Small intestine (tissue), 7 donors: Measurements from ENCODE around the gene ERG. TPM values are rescaled to one million over a fixed set of nuclear protein-coding genes. Genes with fewer than 3 reads are reported as not detected.
A peak's percentile ranks its signal among the peaks of the same experiment; 100 is the strongest.

Experiments
- DNase-seq, 2 donors: peaks; one replicate each; pipeline versions ENCODE4 v3.0.0 to v3.0.0-alpha.2; 2013
- FAIRE-seq: peaks from 2 replicates; lab custom pipeline; 2012; peaks lifted over from hg19 to GRCh38; lab: Jason Lieb, UNC
- H3K27ac ChIP-seq, 3 donors: one replicate each; pipeline ENCODE4 v1.5.1; 2013; ENCODE audit warnings: low read length in 2 of 3, mild to moderate bottlenecking in 2 of 3, control low read depth in 1 of 3, inconsistent platforms in 1 of 3, low read depth in 1 of 3, moderate library complexity in 1 of 3
- H3K27me3 ChIP-seq, 3 donors: one replicate each; pipeline ENCODE4 v1.6.1; 2013; ENCODE audit warnings: low read length in 3 of 3, inconsistent platforms in 1 of 3; ENCODE audit not compliant: control insufficient read depth in 3 of 3, insufficient read depth in 3 of 3
- H3K36me3 ChIP-seq, 3 donors: one replicate each; pipeline ENCODE4 v1.6.1; 2013; ENCODE audit warnings: low read length in 3 of 3, inconsistent platforms in 1 of 3, low read depth in 1 of 3, mild to moderate bottlenecking in 1 of 3, moderate library complexity in 1 of 3; ENCODE audit not compliant: control insufficient read depth in 3 of 3, insufficient read depth in 2 of 3
- H3K4me1 ChIP-seq, 3 donors: one replicate each; pipeline ENCODE4 v1.6.1; 2013; ENCODE audit warnings: low read length in 2 of 3, inconsistent platforms in 1 of 3, low read depth in 1 of 3, mild to moderate bottlenecking in 1 of 3, moderate library complexity in 1 of 3; ENCODE audit not compliant: control insufficient read depth in 3 of 3, insufficient read depth in 2 of 3
- H3K4me3 ChIP-seq, 3 donors: one replicate each; pipeline ENCODE4 v1.5.1; 2013; ENCODE audit warnings: low read length in 3 of 3, control low read depth in 1 of 3, inconsistent platforms in 1 of 3, low read depth in 1 of 3, mild to moderate bottlenecking in 1 of 3, moderate library complexity in 1 of 3
- H3K9me3 ChIP-seq, 2 donors: one replicate each; pipeline ENCODE4 v1.6.1; 2013; ENCODE audit warnings: low read depth in 1 of 2, low read length in 1 of 2; ENCODE audit not compliant: control insufficient read depth in 2 of 2, insufficient read depth in 1 of 2
- WGBS, 3 donors: extraction: QIAGEN DNeasy Blood & Tissue Kit; methylation state at CpG; one replicate each; pipeline ENCODE4 v1.1.7; 2013; 5-methylcytosine and 5-hydroxymethylcytosine counted together
- polyA plus RNA-seq, 4 donors: library from polyadenylated mRNA; stranded (reverse) in 3 of 4; unstranded in 1 of 4; fragments of 200-250 nt in 3 of 4; fragments of 120-200 nt in 1 of 4; gene quantifications; one replicate each; pipeline versions ENCODE4 v1.2.1 to v1.2.3, GENCODE V29; 2013
- donor health status: healthy with polysubstance abuse.
- donor health status: control.
- donor health status: control.
- donor health status: Bipolar disorder and iron deficiency.
- donor health status: healthy.

Gene ERG
- polyA plus RNA-seq, 4 donors = 0.22 to 10.8 (median 3.4) TPM

GRCh38 chr21:38476385-38476784 lies 21.9 kb downstream of the ERG start:
- Histone ChIP-seq H3K36me3 (no peaks in the 10 kb centered on the region), H3K9me3 (no peaks in the 10 kb centered on the region), H3K4me1 (peaks cover 0 to 4% (median 0%) of the 10 kb centered on the region in 3 donors), H3K27me3 (peaks cover 0 to 2% (median 0%) of the 10 kb centered on the region in 3 donors), H3K27ac (peak overlapping the region in 1 of 3 donors; percentile 61), H3K4me3 (no peak overlapping the region)
- WGBS, 3 donors = 20 to 29% (median 23%) methylated on average over 12 of the region's 12 CpGs
- FAIRE-seq = no peak
- peak; percentile 11 to 13 for DNase-seq

- H3K4me3 ChIP-seq = no peak overlapping the region
- H3K36me3 ChIP-seq = no peaks in the 10 kb centered on the region
- peaks cover 0 to 2% (median 0%) of the 10 kb centered on the region in 3 donors for H3K27me3 ChIP-seq
- H3K9me3 ChIP-seq = no peaks in the 10 kb centered on the region
- FAIRE-seq (no peak), DNase-seq (no peak)
- peaks cover 0 to 4% (median 0%) of the 10 kb centered on the region in 3 donors for H3K4me1 ChIP-seq
- 57 to 65% (median 63%) methylated on average over 6 of the region's 6 CpGs for WGBS, 3 donors
- H3K27ac ChIP-seq = peak overlapping the region in 1 of 3 donors; percentile 68
These were observed 22.8 kb downstream of the ERG start for GRCh38 chr21:38475519-38475918.

GRCh38 chr21:38474796-38475195 lies 23.5 kb downstream of the ERG start:
- DNase-seq (no peak), FAIRE-seq (no peak)
- no peaks in the 10 kb centered on the region for H3K9me3 ChIP-seq
- no peaks in the 10 kb centered on the region for H3K36me3 ChIP-seq
- H3K27ac ChIP-seq = no peak overlapping the region
- H3K4me1 ChIP-seq = peaks cover 0 to 4% (median 0%) of the 10 kb centered on the region in 3 donors
- peaks cover 0 to 2% (median 0%) of the 10 kb centered on the region in 3 donors for H3K27me3 ChIP-seq
- no peak overlapping the region for H3K4me3 ChIP-seq
- WGBS, 3 donors = 90 to 93% (median 92%) methylated on average over 8 of the region's 8 CpGs

- no peak for FAIRE-seq
- no peak for DNase-seq
- 59 to 79% (median 64%) methylated on average over 7 of the region's 7 CpGs for WGBS, 3 donors
- Histone ChIP-seq H3K4me1 (peaks cover 0 to 4% (median 0%) of the 10 kb centered on the region in 3 donors), H3K9me3 (no peaks in the 10 kb centered on the region), H3K27ac (no peak overlapping the region), H3K4me3 (no peak overlapping the region), H3K36me3 (no peaks in the 10 kb centered on the region), H3K27me3 (peaks cover 0 to 2% (median 0%) of the 10 kb centered on the region in 3 donors)
These were observed 24.2 kb downstream of the ERG start for GRCh38 chr21:38474124-38474523.

- no peak for DNase-seq
- Histone ChIP-seq H3K4me3 (no peak overlapping the region), H3K36me3 (no peaks in the 10 kb centered on the region), H3K27me3 (peaks cover 0 to 2% (median 0%) of the 10 kb centered on the region in 3 donors), H3K4me1 (peaks cover 0 to 4% (median 0%) of the 10 kb centered on the region in 3 donors), H3K27ac (no peak overlapping the region), H3K9me3 (no peaks in the 10 kb centered on the region)
- no peak for FAIRE-seq
- WGBS, 3 donors = 66 to 76% (median 67%) methylated on average over 23 of the region's 23 CpGs
These were observed 25.7 kb downstream of the ERG start for GRCh38 chr21:38472412-38473108.

- peaks cover 0 to 4% (median 0%) of the 10 kb centered on the region in 3 donors for H3K4me1 ChIP-seq
- no peak overlapping the region for H3K27ac ChIP-seq
- DNase-seq = no peak
- 85 to 89% (median 88%) methylated on average over 5 of the region's 5 CpGs for WGBS, 3 donors
- H3K27me3 ChIP-seq = peaks cover 0 to 2% (median 0%) of the 10 kb centered on the region in 3 donors
- FAIRE-seq = no peak
- H3K36me3 ChIP-seq = no peaks in the 10 kb centered on the region
- no peaks in the 10 kb centered on the region for H3K9me3 ChIP-seq
- no peak overlapping the region for H3K4me3 ChIP-seq
These were observed 26.5 kb downstream of the ERG start for GRCh38 chr21:38471766-38472165.

GRCh38 chr21:38470755-38471154 lies 27.5 kb downstream of the ERG start:
- 49 to 58% (median 53%) methylated on average over 3 of the region's 3 CpGs for WGBS, 3 donors
- no peak overlapping the region for H3K4me3 ChIP-seq
- no peaks in the 10 kb centered on the region for H3K4me1 ChIP-seq
- no peak overlapping the region for H3K27ac ChIP-seq
- peaks cover 0 to 2% (median 0%) of the 10 kb centered on the region in 3 donors for H3K27me3 ChIP-seq
- DNase-seq (no peak), FAIRE-seq (no peak)
- H3K36me3 ChIP-seq = no peaks in the 10 kb centered on the region
- no peaks in the 10 kb centered on the region for H3K9me3 ChIP-seq

GRCh38 chr21:38469642-38470041 lies 28.6 kb downstream of the ERG start:
- FAIRE-seq (no peak), DNase-seq (no peak)
- H3K4me1 ChIP-seq = no peaks in the 10 kb centered on the region
- H3K27ac ChIP-seq = no peak overlapping the region
- no peaks in the 10 kb centered on the region for H3K9me3 ChIP-seq
- 11 to 28% (median 23%) methylated on average over 1 of the region's 1 CpG for WGBS, 3 donors
- no peaks in the 10 kb centered on the region for H3K36me3 ChIP-seq
- H3K4me3 ChIP-seq = no peak overlapping the region
- H3K27me3 ChIP-seq = no peaks in the 10 kb centered on the region
